H1 (cell line): ENCODE results near the gene ASGR1. TPM values are rescaled to one million over a fixed set of nuclear protein-coding genes. Genes with fewer than 3 reads are reported as not detected.

Source experiments
- CTCF ChIA-PET: fragments of 300-600 bp; sonication (Branson Sonifier 250); formaldehyde crosslinking; loops from one replicate; lab custom pipeline; 2021; ENCODE audit not compliant: partially characterized antibody; lab: Charles Lee
- POLR2A ChIA-PET: fragments of 300-600 bp; sonication (Branson Sonifier 250); formaldehyde crosslinking; loops from one replicate; lab custom pipeline; 2021; ENCODE audit warnings: inconsistent platforms; ENCODE audit not compliant: partially characterized antibody; lab: Charles Lee
- DNase-seq, 2 experiments: peaks; one replicate each; pipeline versions ENCODE4 v3.0.0 to v3.0.0-alpha.2; 2010 to 2022; ENCODE audit warnings: low spot score in 2 of 2, low read depth in 1 of 2, mixed read lengths in 1 of 2
- FAIRE-seq: peaks from 2 replicates; lab custom pipeline; 2011; peaks lifted over from hg19 to GRCh38; lab: Jason Lieb, UNC
- H2AFZ ChIP-seq: 2 replicates; pipeline ENCODE4 v1.8.1; 2012; ENCODE audit warnings: low read length, inconsistent platforms
- H2AK5ac ChIP-seq: 2 replicates; pipeline ENCODE4 v1.6.1; 2013; ENCODE audit warnings: low read depth, low read length
- H2BK120ac ChIP-seq: replicated peaks from 2 replicates; pipeline ENCODE3; 2013; ENCODE audit warnings: low read depth, low read length, inconsistent platforms
- H2BK12ac ChIP-seq: 2 replicates; pipeline ENCODE4 v1.6.1; 2013; ENCODE audit warnings: low read depth, low read length
- H2BK15ac ChIP-seq: 2 replicates; pipeline ENCODE4 v1.6.1; 2013; ENCODE audit warnings: low read length
- H2BK20ac ChIP-seq: 2 replicates; pipeline ENCODE4 v1.6.1; 2013; ENCODE audit warnings: low read length
- H2BK5ac ChIP-seq: 2 replicates; pipeline ENCODE4 v1.6.1; 2013; ENCODE audit warnings: low read depth, low read length
- H3K14ac ChIP-seq: 2 replicates; pipeline ENCODE4 v1.6.1; 2013; ENCODE audit warnings: inconsistent platforms; ENCODE audit not compliant: insufficient read length
- H3K18ac ChIP-seq: 2 replicates; pipeline ENCODE4 v1.6.1; 2013; ENCODE audit warnings: low read length; ENCODE audit errors: extremely low read depth
- H3K23ac ChIP-seq: 2 replicates; pipeline ENCODE4 v1.6.1; 2013; ENCODE audit warnings: inconsistent platforms; ENCODE audit not compliant: insufficient read length
- H3K23me2 ChIP-seq: 2 replicates; pipeline ENCODE4 v1.6.1; 2013; ENCODE audit warnings: low read depth, low read length
- H3K27ac ChIP-seq: 2 replicates; pipeline ENCODE4 v1.6.1; 2011; ENCODE audit warnings: low read depth, low read length, inconsistent platforms
- H3K27me3 ChIP-seq, 4 experiments: replicated peaks in 1 of 4; 1 replicate in 1 of 4; 2 replicates in 3 of 4; pipeline versions ENCODE4 v1.6.1 to v1.8.1; 2011 to 2013; ENCODE audit warnings: low read length in 3 of 4, mild to moderate bottlenecking in 3 of 4, inconsistent platforms in 2 of 4, mixed read lengths in 2 of 4, moderate library complexity in 1 of 4; ENCODE audit not compliant: control insufficient read depth in 3 of 4, insufficient read depth in 3 of 4; ENCODE audit errors: extremely low read depth in 1 of 4
- H3K36me3 ChIP-seq, 4 experiments: 2 replicates each; pipeline versions ENCODE4 v1.6.1 to v1.8.1; 2011 to 2013; ENCODE audit warnings: mild to moderate bottlenecking in 4 of 4, low read length in 3 of 4, moderate library complexity in 2 of 4, control low read depth in 1 of 4, inconsistent platforms in 1 of 4; ENCODE audit not compliant: insufficient read depth in 4 of 4, control insufficient read depth in 2 of 4
- H3K4ac ChIP-seq: replicated peaks from 2 replicates; pipeline ENCODE3; 2013; ENCODE audit warnings: low read length, low read depth, mixed read lengths, inconsistent platforms; ENCODE audit not compliant: insufficient read length
- H3K4me1 ChIP-seq, 4 experiments: replicated peaks in 1 of 4; 1 replicate in 1 of 4; 2 replicates in 3 of 4; pipeline versions ENCODE4 v1.6.1 to v1.8.1; 2011 to 2013; ENCODE audit warnings: low read length in 3 of 4, inconsistent platforms in 2 of 4, mixed read lengths in 1 of 4; ENCODE audit not compliant: insufficient read depth in 4 of 4, control insufficient read depth in 3 of 4
- H3K4me2 ChIP-seq, 2 experiments: 2 replicates each; pipeline versions ENCODE4 v1.6.1 to v1.8.1; 2011 to 2013; ENCODE audit warnings: low read depth in 2 of 2, low read length in 2 of 2, control low read depth in 1 of 2, inconsistent platforms in 1 of 2, mild to moderate bottlenecking in 1 of 2; ENCODE audit not compliant: insufficient read depth in 1 of 2
- H3K4me3 ChIP-seq, 4 experiments: fragments of 200-600, 300-600 bp in 1 of 4; sonication (generic), shearing (Covaris generic), sonication (Bioruptor Twin) in 1 of 4; 2 replicates each; pipeline versions ENCODE4 v1.5.1 to v1.8.1; 2011 to 2016; ENCODE audit warnings: low read length in 4 of 4, low read depth in 3 of 4, control low read depth in 2 of 4, inconsistent platforms in 2 of 4, mild to moderate bottlenecking in 2 of 4, mixed read lengths in 1 of 4, moderate library complexity in 1 of 4; ENCODE audit not compliant: insufficient read depth in 2 of 4; ENCODE audit errors: extremely low read depth in 1 of 4
- H3K56ac ChIP-seq: replicated peaks from 2 replicates; pipeline ENCODE3; 2013; ENCODE audit warnings: low read depth, mild to moderate bottlenecking, mixed read lengths, low read length, inconsistent platforms; ENCODE audit not compliant: insufficient read length
- H3K79me1 ChIP-seq: 2 replicates; pipeline ENCODE4 v1.6.1; 2013; ENCODE audit warnings: low read depth, low read length, control low read depth
- H3K79me2 ChIP-seq, 2 experiments: 2 replicates each; pipeline versions ENCODE4 v1.6.1 to v1.8.1; 2012 to 2013; ENCODE audit warnings: low read length in 2 of 2, mild to moderate bottlenecking in 2 of 2, inconsistent platforms in 1 of 2; ENCODE audit not compliant: insufficient read depth in 2 of 2, control insufficient read depth in 1 of 2
- H3K9ac ChIP-seq, 4 experiments: replicated peaks in 1 of 4; 1 replicate in 1 of 4; 2 replicates in 3 of 4; pipeline versions ENCODE4 v1.6.1 to v1.8.1; 2011 to 2013; ENCODE audit warnings: low read depth in 3 of 4, low read length in 3 of 4, control low read depth in 2 of 4, mild to moderate bottlenecking in 2 of 4, moderate library complexity in 2 of 4, inconsistent platforms in 1 of 4; ENCODE audit errors: extremely low read depth in 1 of 4
- H3K9me3 ChIP-seq, 2 experiments: 2 replicates each; pipeline versions ENCODE4 v1.6.1 to v1.8.1; 2012 to 2013; ENCODE audit warnings: mild to moderate bottlenecking in 2 of 2, moderate library complexity in 2 of 2, control low read depth in 1 of 2, inconsistent platforms in 1 of 2, low read depth in 1 of 2, low read length in 1 of 2, mixed read lengths in 1 of 2; ENCODE audit not compliant: insufficient read depth in 2 of 2
- H4K20me1 ChIP-seq, 2 experiments: replicated peaks in 1 of 2; 2 replicates each; pipeline versions ENCODE3 to v1.8.1; 2011 to 2013; ENCODE audit warnings: inconsistent platforms in 2 of 2, low read length in 2 of 2, mild to moderate bottlenecking in 1 of 2; ENCODE audit not compliant: insufficient read depth in 2 of 2, control insufficient read depth in 1 of 2
- H4K5ac ChIP-seq: 2 replicates; pipeline ENCODE4 v1.6.1; 2013; ENCODE audit warnings: low read length, low read depth, mixed read lengths, inconsistent platforms; ENCODE audit not compliant: insufficient read length
- H4K8ac ChIP-seq: 2 replicates; pipeline ENCODE4 v1.8.0; 2013; ENCODE audit warnings: mild to moderate bottlenecking, moderate library complexity, low read length, inconsistent platforms; ENCODE audit not compliant: insufficient read depth; ENCODE audit errors: extremely low read depth
- H4K91ac ChIP-seq: replicated peaks from 2 replicates; pipeline ENCODE3; 2013; ENCODE audit warnings: low read length, mixed read lengths, inconsistent platforms; ENCODE audit not compliant: insufficient read length
- ASH2L ChIP-seq: fragments of 200-600, 300-600 bp; sonication (generic); IDR thresholded peaks from one replicate; pipeline ENCODE4 v1.7.1; 2017; ENCODE audit warnings: low read length
- KDM1A ChIP-seq: fragments of 200-600, 300-600 bp; sonication (generic); IDR thresholded peaks from 2 replicates; pipeline ENCODE4 v1.7.1; 2016; ENCODE audit warnings: mild to moderate bottlenecking, low read length, borderline replicate concordance
- TAF1 ChIP-seq: IDR thresholded peaks from 2 replicates; pipeline ENCODE4 v1.6.1; 2011; ENCODE audit warnings: mild to moderate bottlenecking, low read depth, low read length
- WGBS, 2 experiments: shearing (Covaris generic) in 1 of 2; methylation state at CpG; one replicate each; pipeline versions ENCODE4 v1.1.6 to v1.1.7; 2013 to 2015; ENCODE audit warnings: low lambda C conversion rate in 2 of 2, mixed read lengths in 2 of 2, inconsistent platforms in 1 of 2, low coverage in 1 of 2, missing lambda C conversion rate in 1 of 2; ENCODE audit not compliant: insufficient replicate concordance in 2 of 2, insufficient coverage in 1 of 2, insufficient read length in 1 of 2; ENCODE audit errors: extremely low coverage in 1 of 2, missing lambda C conversion rate in 1 of 2; 5-methylcytosine and 5-hydroxymethylcytosine counted together
- polyA plus RNA-seq, 7 experiments: library from polyadenylated mRNA; depleted of rRNA in 3 of 7; stranded (reverse) in 5 of 7; unstranded in 2 of 7; fragments of >200 nt in 5 of 7; fragments of 200-250 nt in 2 of 7; gene quantifications; 1 replicate in 5 of 7; 2 replicates in 1 of 7; 4 replicates in 1 of 7; pipeline versions ENCODE4 v1.2.1 to v1.2.3, GENCODE V29; 2011 to 2013; ENCODE audit warnings: missing spikeins in 2 of 7, mixed read lengths in 2 of 7
- total RNA-seq: library from RNA; stranded (reverse); fragmentation: NEBNext Ultra II Directional; extraction: Animal tissue kit (Norgen Biotek cat#: 25700); gene quantifications from 2 replicates; pipeline ENCODE4 v1.2.1, GENCODE V29; 2021
- TF ChIP-seq, protein P1 (sequence below): IDR thresholded peaks from 2 replicates; pipeline ENCODE4 v1.6.1; 2012; ENCODE audit warnings: inconsistent platforms

Gene ASGR1
- total and polyA plus RNA-seq, 2 of the 8 experiments (the other 6 are each of a cell fraction or from before 2014, with no cell fraction given): 10.8 to 14.5 TPM

DNA sequence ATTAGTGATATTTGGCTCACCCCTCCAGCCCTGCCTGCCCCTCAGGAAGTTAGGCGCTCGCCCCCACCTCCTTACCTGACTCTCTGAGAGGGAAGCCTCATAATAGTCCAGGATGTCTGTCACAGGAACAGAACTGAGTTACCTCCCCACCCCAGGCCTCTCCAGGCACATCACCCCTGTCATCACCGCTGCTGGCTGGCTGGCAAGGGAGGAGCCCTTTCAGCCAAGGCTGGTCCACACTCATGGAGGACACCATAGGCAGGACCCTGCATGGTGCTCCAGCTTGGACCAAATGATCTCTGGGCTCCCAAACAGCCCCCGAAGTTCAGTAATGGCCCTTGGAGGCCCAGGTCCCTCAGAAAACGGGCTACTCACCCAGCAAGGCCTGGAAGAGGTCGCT, 39.0 kb upstream of the ASGR1 start:
- Histone ChIP-seq H3K79me2 (peaks cover 0 to 15% of the 10 kb centered on the region in 2 experiments; a peak in 2 of 4 replicates), H4K5ac (no peak overlapping the region), H2BK20ac (no peak overlapping the region), H4K8ac (no peak overlapping the region), H2BK5ac (peak overlapping the region; percentile 1; the same call in 1 of the 2 replicates), H2BK12ac (peak overlapping the region; percentile 92; the same call in 1 of the 2 replicates), H2BK15ac (peak overlapping the region; percentile 61; the same call in 1 of the 2 replicates), H3K4me1 (peaks cover 6 to 41% (median 22%) of the 10 kb centered on the region in 4 experiments), H3K27me3 (no peaks in the 10 kb centered on the region), H3K18ac (peak overlapping the region; percentile 48), H4K91ac (peak overlapping the region; percentile 71), H3K4me2 (peak overlapping the region; percentile 68 to 69), H3K4me3 (peak overlapping the region in 3 of 4 experiments; percentile 13 to 75 (median 15); a peak in 3 of 8 replicates), H3K36me3 (peaks cover 6 to 15% (median 10%) of the 10 kb centered on the region in 4 experiments; a peak in 6 of 8 replicates), H3K79me1 (no peaks in the 10 kb centered on the region; the same call in 1 of the 2 replicates), H3K9ac (no peak overlapping the region), H3K27ac (no peak overlapping the region), H3K4ac (no peak overlapping the region), H2BK120ac (no peak overlapping the region), H4K20me1 (peaks cover 9 to 14% of the 10 kb centered on the region in 2 experiments), H3K56ac (no peak overlapping the region), H3K14ac (no peak overlapping the region), H3K23me2 (peaks cover 23% of the 10 kb centered on the region; the same call in 1 of the 2 replicates), H3K23ac (no peak overlapping the region), H3K9me3 (no peaks in the 10 kb centered on the region), H2AFZ (no peak overlapping the region), H2AK5ac (no peak overlapping the region)
- DNase-seq (no peak), FAIRE-seq (no peak)
- ChIA-PET CTCF (interaction anchor here (4.3 kb wide), 1 partner anchor 79 kb away, joined by 18 read pairs; no protein-coding TSS in a partner anchor), POLR2A (interaction anchor here (1.0 to 10.7 kb wide), 11 partner anchors 9 to 95 kb away, joined by 3 to 386 read pairs (median 8); partner anchors contain the start of genes CLDN7, CTDNEP1, DVL2 and ELP5)
- WGBS, 2 experiments: 74% methylated on average over 6 of the region's 6 CpGs; no CpG with 5 or more reads in 1 of the 2 experiments
- TF ChIP-seq TAF1 (no peak), ASH2L (no peak), KDM1A (no peak)
- TF ChIP-seq, protein P1, sequence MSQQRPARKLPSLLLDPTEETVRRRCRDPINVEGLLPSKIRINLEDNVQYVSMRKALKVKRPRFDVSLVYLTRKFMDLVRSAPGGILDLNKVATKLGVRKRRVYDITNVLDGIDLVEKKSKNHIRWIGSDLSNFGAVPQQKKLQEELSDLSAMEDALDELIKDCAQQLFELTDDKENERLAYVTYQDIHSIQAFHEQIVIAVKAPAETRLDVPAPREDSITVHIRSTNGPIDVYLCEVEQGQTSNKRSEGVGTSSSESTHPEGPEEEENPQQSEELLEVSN: no peak
